ENCODE data around the gene NR3C1.

NR3C1 gene

DNA sequence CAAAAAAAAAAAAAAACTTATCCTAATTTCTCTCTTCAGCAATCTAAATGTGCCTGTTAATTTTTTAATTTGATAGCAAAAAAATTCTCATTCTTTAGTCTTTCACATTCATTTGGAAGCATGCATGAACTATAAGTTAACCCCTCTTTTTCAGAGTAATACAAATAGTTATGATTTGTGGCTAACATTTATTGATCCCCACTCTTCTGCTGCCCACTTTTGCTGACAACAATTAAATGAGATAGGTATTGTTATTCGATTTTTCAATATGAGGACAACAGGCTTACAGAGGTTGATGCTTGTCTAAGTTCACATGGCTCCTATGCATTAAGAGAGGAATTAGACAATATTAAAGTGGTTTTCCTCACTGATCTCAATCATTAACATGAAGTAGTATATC, 2.9 kb upstream of the NR3C1 start:
- no peak overlapping the region for H3K27ac ChIP-seq
- no peak for TF ChIP-seq CTCF (IDR thresholded peaks at IDR 0.05)
- TF ChIP-seq ZFX (IDR thresholded peaks at IDR 0.05; ENCODE audit: borderline replicate concordance), result no peak

DNA sequence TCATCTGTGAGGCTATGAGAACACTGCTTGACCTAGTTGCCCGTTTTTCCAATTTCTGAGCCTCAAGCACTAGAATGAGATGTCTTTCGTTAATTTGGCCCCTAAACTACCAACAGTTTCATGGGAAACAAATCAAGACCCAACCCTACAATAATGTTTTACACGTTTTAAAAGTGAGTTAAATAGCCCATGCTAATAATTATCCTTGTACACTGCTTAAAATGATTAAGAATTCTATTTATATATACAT, 2.3 kb upstream of the NR3C1 start:
- peak overlapping the region; percentile 92 for H3K27ac ChIP-seq
- no peak for TF ChIP-seq ZFX (IDR thresholded peaks at IDR 0.05; ENCODE audit: borderline replicate concordance)
- TF ChIP-seq CTCF (IDR thresholded peaks at IDR 0.05), result no peak

GRCh38 chr5:143405063-143405848, 1.8 kb upstream of the NR3C1 start:
- peak overlapping the region; percentile 92 for H3K27ac ChIP-seq
- no peak for TF ChIP-seq ZFX (IDR thresholded peaks at IDR 0.05; ENCODE audit: borderline replicate concordance)
- TF ChIP-seq CTCF (IDR thresholded peaks at IDR 0.05), result no peak

DNA sequence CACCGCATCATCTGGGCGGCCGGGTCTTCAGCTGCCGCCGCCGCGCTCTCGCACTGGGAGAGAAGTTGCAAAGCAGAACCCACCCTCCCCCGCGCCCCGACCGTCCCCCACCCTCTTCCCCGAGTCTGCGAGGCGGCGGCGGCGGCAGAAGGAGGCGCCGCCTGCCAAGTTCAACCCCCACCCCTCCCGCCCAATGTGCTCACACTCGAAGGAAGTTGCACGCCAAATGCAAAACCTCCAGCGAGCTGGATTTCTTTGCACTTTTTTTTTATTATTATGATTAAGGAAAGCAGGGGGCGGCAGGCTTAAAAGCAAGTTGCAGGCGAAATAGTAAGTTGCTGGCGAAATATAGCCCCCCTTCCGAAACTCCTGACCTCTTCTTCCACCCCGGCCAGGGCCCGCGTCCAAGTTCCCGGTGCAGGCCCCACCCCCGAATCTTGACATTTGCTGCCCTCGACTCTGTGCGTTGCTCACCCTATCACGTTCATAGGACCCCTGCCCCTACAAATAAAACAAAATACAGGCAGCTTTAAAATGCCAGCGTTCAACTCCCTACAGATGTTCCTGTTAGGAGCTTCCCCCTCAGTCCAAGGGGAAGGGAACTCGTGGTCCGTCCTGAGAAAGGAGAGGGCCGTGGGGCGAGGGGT, 1.1 kb upstream of the NR3C1 start:
- H3K27ac ChIP-seq, result peak overlapping the region; percentile 92
- TF ChIP-seq CTCF (IDR thresholded peaks at IDR 0.05) (no peak), ZFX (IDR thresholded peaks at IDR 0.05; ENCODE audit: borderline replicate concordance) (no peak)

GRCh38 chr5:143403334-143403592, 223 bp downstream of the NR3C1 start:
- peak overlapping the region; percentile 92 for H3K27ac ChIP-seq
- TF ChIP-seq CTCF (IDR thresholded peaks at IDR 0.05), result no peak
- TF ChIP-seq ZFX (IDR thresholded peaks at IDR 0.05; ENCODE audit: borderline replicate concordance), result no peak

GRCh38 chr5:143402553-143403333, 743 bp downstream of the NR3C1 start:
- H3K27ac ChIP-seq, result peak overlapping the region; percentile 92
- no peak for TF ChIP-seq ZFX (IDR thresholded peaks at IDR 0.05; ENCODE audit: borderline replicate concordance)
- TF ChIP-seq CTCF (IDR thresholded peaks at IDR 0.05), result no peak

DNA sequence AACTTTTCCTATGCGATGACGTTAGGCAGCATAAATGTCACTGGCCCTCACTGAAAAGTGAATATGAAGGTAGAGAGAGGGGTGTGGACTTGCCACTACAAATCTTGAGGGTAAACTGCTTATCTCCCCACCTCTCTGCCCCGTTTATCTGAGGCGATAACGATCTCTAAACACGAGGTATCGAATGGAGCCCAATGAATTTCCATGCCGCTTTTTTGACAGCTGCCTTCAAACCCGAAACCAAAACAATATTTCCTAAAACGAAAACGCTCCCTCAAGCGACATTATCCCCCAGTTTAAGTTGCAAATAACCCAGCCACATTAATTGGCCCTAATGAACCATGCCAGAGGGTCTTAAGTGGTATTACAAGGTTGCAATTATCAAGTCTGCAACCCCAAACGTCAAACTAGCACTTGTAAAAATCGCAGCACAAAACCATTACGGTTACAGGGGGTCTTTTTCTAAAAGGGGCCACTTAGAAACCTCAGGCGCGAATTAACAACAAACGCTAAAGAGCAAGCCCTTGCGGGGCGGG, 1.4 kb downstream of the NR3C1 start:
- TF ChIP-seq CTCF (IDR thresholded peaks at IDR 0.05), result no peak
- no peak for TF ChIP-seq ZFX (IDR thresholded peaks at IDR 0.05; ENCODE audit: borderline replicate concordance)
- no peak overlapping the region for H3K27ac ChIP-seq

Measured in 22Rv1 (cell line).